ENCODE data around the gene SUGT1.

- TF ChIP-seq POLR2A (IDR thresholded peaks at IDR 0.05): no peak
- TF ChIP-seq CTCF (IDR thresholded peaks at IDR 0.05): no peak
Measured at GRCh38 chr13:52686376-52686775, 33.7 kb downstream of the SUGT1 start.
